HG02852 (cell line): ENCODE results near the gene KIF26A.

ENCODE experiments used
- ATAC-seq: cut with Tn5 transposase; IDR thresholded peaks from one replicate; pipeline ENCODE4 v1.9.1; 2021; ENCODE audit warnings: mild to moderate bottlenecking, moderate library complexity; ENCODE audit not compliant: unreplicated experiment

Gene KIF26A

DNA sequence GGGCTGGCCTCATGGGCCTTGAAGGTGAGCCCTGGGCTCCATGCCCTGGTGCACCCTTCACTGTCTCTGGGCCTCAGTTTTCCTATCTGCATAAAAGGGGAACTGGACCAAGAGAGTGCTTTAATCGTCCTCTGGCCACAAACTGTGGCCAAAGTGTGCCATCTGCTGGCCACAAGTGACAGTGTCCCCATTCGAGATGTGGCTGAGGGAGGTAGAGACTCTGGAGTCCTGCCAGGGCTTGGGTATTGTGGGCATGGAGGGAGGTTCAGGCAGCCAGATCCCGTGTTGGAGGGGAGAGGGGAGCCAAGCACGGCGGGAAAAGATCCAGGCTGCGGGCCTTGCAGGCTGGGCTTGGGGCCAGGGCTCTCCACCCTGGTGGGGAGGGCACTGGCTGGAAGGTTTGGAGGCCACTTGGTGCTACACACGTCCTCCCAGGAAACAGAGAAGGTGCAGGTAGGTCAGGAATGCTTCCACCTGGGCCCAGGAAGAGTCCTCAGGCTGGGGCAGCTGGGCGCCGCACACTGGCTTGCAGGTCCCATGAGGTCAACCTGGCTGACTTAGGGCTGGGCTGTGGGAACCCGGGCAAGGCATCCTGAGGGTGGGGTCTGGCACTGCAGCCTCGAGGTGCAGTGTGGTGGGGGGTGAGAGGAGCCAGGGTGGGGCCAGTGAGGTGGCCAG is 7.3 kb upstream of the KIF26A start:
- ATAC-seq = no peak

GRCh38 chr14:104131968-104132732 is 6.2 kb upstream of the KIF26A start:
- no peak for ATAC-seq

DNA sequence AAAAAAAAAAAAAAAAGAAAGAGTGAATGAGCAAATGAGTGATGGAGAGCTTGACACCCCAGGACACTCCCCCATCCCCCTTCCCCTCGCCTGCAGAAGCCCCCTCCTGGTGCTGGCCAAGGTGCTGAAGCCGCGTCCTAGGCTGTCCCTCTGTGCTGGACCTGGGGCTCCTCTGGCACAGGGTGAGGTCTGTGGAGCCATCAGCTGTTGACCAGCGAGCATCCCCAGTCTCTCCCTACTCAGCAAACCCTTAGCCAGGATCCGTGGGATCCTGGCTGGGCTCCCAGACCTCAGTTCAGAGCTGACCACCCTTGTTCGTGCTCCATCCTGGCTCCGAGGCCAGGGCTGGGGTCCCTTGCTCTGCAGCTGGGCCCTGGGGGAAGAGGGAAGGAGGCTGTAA is 5.4 kb upstream of the KIF26A start:
- no peak for ATAC-seq

- no peak for ATAC-seq
Observed at GRCh38 chr14:104133496-104133895, 4.9 kb upstream of the KIF26A start.

DNA sequence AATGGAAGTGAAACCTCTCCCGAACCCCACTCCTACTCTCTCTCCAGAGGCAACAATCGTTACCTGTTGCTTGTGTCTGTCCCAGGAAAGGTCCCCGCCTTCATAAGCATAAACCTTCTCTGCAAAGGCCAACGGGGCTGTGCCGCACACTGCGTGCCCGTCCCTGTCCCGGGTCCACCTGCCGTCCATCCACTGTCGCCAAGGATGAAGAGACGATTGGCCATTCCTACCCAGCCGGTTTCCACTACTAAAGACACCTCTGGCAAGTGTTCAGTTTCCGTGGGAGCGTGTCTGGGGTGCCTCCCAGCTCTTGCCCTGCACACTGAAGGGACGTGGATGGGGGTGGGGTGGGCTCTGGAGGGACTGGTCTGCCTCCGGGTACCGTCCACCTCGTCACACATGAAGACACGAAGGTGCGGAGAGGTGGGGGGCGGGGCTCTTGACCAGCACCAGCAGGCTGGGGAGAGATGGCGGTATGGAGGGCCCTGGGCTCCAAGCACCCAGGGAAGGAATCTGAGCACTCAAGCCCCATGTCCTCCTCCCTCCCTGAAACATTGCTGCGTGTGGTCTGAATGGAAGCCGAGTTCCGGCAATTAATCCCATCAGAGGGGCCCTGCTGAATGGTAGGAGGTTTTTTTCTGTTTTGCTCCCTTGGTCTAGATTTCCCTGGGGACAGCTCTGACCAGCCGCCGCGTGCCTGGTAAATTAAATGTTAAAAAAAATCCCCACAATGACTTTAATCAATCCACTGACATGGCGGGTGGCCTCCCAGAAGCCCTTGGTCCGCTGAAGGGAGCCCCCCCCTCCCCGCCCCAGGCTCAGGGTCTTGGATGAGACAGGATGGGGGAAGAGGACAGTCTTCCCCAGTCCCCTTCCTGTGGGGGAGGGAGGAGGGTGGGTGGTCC is 4.1 kb upstream of the KIF26A start:
- no peak for ATAC-seq

DNA sequence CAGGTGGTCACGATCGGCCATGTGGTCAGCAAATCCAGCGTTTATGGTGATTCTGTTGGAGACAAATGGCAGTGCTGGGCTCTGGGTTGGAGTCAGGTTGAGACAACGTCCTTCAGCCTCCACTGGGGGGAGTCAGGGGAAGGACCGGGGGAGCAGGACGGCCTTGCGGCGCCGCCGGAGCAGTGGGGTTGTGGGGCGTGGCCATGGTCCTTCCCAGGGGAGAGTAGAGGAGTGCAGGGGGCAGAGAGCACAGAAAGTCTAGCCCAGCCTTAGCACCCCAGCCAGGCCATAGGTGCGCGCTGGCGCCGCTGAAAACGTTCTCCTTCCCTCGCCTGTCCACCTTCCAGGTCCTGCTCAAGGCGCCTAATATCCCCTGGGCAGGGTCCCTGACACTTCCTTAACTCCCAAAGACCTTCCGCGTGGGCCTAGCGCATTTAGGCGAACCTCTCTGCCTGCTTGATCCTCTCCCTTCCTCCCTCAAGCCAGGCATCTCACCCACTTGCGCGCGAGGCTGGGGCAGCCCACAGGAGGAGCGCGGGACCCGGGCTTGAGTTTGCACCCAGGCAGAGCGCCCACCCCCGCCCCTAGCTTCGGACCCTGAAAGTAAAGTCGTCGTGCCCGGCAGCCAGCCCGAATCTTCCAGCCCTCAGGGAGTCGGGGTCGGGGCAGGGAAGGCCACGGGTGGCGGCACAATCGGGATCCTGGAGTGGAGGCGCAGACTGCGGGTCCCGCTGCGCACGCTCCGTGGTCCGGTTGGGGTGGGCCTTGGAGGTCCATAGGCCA is 3.1 kb upstream of the KIF26A start:
- ATAC-seq = no peak

GRCh38 chr14:104135904-104136471 is 2.4 kb upstream of the KIF26A start:
- ATAC-seq = no peak

DNA sequence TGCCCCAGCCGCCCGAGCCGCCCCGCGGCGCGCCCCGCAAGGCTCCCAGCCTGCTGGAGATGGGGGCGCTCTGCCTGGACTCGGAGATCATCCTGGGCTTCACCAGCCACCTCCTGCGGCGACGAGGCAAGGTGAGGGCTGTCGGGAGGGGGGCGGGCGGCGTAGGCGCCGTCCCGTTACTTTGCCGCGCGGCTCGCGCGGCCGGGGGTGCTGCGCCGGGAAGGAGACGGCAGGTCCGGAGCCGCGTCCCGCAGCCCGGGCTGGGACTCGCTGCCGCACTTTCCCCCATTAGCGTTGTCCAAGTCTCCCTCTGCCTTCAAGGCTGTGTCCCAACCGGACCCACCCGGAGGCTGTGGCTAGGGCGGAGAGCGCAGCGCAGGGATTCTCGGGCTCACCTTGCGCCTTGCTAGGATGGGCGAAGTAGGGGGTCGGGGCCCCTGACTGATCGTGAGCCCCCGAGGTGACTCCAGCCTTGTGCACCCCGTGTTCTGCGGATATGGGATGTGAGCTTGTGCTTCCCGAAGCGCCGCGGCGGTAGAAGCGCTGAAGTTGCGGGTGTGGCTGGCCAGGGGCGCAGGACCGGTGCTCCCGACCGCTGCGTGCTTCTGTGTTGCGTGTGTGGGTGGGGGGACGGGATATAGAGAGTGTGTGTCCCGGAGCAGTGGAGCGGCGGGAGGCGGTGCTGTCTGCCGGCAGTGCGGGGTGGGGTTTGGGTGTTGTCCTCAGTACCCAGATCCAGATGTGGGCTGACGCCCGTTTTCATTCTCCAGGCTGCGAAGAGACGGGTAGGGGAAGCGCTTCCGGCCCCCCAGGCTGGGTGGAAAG is 1.7 kb upstream of the KIF26A start:
- no peak for ATAC-seq

GRCh38 chr14:104137297-104138097 is 890 bp upstream of the KIF26A start:
- ATAC-seq = no peak

- no peak for ATAC-seq
Observed at GRCh38 chr14:104138718-104139459, 502 bp downstream of the KIF26A start.

- no peak for ATAC-seq
Observed at GRCh38 chr14:104139460-104140212, 1.2 kb downstream of the KIF26A start.

GRCh38 chr14:104140213-104140462 is 1.8 kb downstream of the KIF26A start:
- ATAC-seq = no peak

- no peak for ATAC-seq
Observed at GRCh38 chr14:104140463-104141331, 2.3 kb downstream of the KIF26A start.

DNA sequence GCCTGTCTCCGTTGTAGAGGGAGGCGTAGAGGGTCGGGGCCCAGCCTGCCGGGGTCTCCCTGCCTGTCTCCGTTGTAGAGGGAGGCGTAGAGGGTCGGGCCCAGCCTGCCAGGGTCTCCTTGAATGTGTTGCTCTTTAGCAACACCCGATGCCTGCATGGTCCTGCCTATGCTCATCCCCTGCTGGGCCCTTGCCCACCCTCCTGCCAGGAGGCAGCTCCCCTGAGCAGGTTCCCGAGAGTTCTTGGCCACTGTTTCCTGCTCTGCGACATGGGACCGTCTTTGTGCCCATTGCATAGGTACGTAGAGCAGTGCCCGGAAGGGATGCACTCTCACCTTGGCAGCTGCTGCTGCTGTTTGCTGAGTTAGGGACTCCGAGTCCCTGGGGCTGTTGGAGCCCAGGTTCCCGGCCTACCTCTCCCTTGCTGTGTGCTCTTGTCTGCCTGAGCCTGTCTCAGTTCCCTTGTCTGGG is 3.3 kb downstream of the KIF26A start:
- no peak for ATAC-seq

DNA sequence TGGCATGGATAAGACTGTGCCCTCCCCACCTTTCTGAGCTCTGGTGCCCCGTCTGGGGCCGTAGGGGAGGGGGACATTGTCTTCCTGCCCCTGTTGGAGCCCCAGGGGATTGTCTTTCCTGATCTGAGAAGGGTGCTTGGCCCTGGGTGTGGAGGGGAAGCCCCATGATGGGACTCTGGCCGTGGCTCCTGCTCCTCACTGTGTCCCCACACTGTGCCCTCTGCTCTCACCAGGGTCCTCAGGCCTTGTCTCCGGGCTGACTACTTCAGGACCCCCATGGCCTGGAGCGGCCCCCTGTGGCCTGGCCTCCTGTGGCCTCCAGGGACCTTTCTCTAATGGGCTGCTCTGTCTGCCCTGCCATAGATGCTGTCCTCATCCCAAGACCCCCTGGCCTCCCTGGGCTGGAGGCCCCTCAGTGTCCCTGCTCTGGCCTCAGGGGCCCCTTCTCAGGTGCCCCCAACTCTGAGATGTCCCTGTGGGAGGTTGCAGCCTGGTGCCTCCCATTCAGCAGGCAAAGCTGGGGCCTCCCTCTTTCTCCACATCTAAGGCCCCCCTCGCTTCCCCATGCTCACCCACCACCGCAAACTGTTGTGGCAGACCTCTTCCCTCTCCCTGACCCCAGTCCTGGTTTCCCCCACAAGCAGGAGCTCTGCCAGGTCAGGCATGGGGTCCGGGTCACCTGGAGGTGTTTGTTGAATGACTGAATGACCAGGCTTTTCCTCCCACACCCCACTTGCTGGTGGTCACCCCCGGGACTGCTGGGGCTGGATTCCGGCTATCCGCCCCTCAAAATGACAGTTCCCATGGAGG is 4.0 kb downstream of the KIF26A start:
- no peak for ATAC-seq
